ENCODE data around the gene RASL11B.

- no peak for TF ChIP-seq CTCF (optimal IDR thresholded peaks at IDR 0.05 in 1 of 3, IDR thresholded peaks at IDR 0.05 in 1 of 3, conservative IDR thresholded peaks at IDR 0.05 in 1 of 3; ENCODE audit: extremely low read depth in 1 of 3, insufficient read depth in 2 of 3, low read length in 3 of 3)
- TF ChIP-seq EZH2 (IDR thresholded peaks at IDR 0.05; ENCODE audit: low read length): no peak
Measured at GRCh38 chr4:52877694-52878093, 15.6 kb downstream of the RASL11B start.

All from keratinocyte (primary cell).